Astrocyte (in vitro differentiated cells and primary cell): ENCODE results near the gene RIPK1. TPM values are rescaled to one million over a fixed set of nuclear protein-coding genes. Genes with fewer than 3 reads are reported as not detected.

ENCODE experiments used
- DNase-seq: peaks from one replicate; pipeline ENCODE4 v3.0.0-alpha.2; 2010; ENCODE audit warnings: low read depth
- FAIRE-seq: peaks from 2 replicates; lab custom pipeline; 2011; peaks lifted over from hg19 to GRCh38; lab: Jason Lieb, UNC
- H2AFZ ChIP-seq: 2 replicates; pipeline ENCODE4 v1.6.0; 2012; ENCODE audit warnings: low read depth, low read length, inconsistent platforms
- H3K27ac ChIP-seq: 2 replicates; pipeline ENCODE4 v1.5.1; 2011; ENCODE audit warnings: low read depth, low read length, inconsistent platforms
- H3K27me3 ChIP-seq: 2 replicates; pipeline ENCODE4 v1.6.0; 2011; ENCODE audit warnings: low read length, inconsistent platforms; ENCODE audit not compliant: insufficient read depth
- H3K36me3 ChIP-seq: 2 replicates; pipeline ENCODE4 v1.5.1; 2011; ENCODE audit warnings: low read length, inconsistent platforms; ENCODE audit not compliant: insufficient read depth
- H3K4me1 ChIP-seq: 2 replicates; pipeline ENCODE4 v1.5.1; 2011; ENCODE audit warnings: low read length, inconsistent platforms; ENCODE audit not compliant: insufficient read depth
- H3K4me2 ChIP-seq: 2 replicates; pipeline ENCODE4 v1.6.0; 2012; ENCODE audit warnings: low read length, inconsistent platforms
- H3K4me3 ChIP-seq: 2 replicates; pipeline ENCODE4 v1.5.1; 2011; ENCODE audit warnings: low read depth, mild to moderate bottlenecking, low read length, inconsistent platforms; ENCODE audit not compliant: insufficient read depth
- H3K79me2 ChIP-seq: 2 replicates; pipeline ENCODE4 v1.6.0; 2012; ENCODE audit warnings: mild to moderate bottlenecking, low read length, inconsistent platforms; ENCODE audit not compliant: insufficient read depth
- H3K9ac ChIP-seq: 2 replicates; pipeline ENCODE4 v1.6.0; 2012; ENCODE audit warnings: mild to moderate bottlenecking, low read length, inconsistent platforms
- H3K9me3 ChIP-seq: 2 replicates; pipeline ENCODE4 v1.5.1; 2012; ENCODE audit warnings: low read depth, mild to moderate bottlenecking, low read length, inconsistent platforms; ENCODE audit not compliant: insufficient read depth
- H4K20me1 ChIP-seq: 2 replicates; pipeline ENCODE4 v1.6.0; 2012; ENCODE audit warnings: low read length, inconsistent platforms; ENCODE audit not compliant: insufficient read depth
- H3K27ac Mint-ChIP-seq: one replicate; pipeline ENCODE4 v1.8.0; 2021; ENCODE audit warnings: mild to moderate bottlenecking, mixed read lengths; ENCODE audit not compliant: unreplicated experiment
- H3K27me3 Mint-ChIP-seq: one replicate; pipeline ENCODE4 v1.8.0; 2021; ENCODE audit warnings: low read depth, mixed read lengths; ENCODE audit not compliant: unreplicated experiment
- H3K36me3 Mint-ChIP-seq: one replicate; pipeline ENCODE4 v1.8.0; 2021; ENCODE audit warnings: low read depth, mixed read lengths; ENCODE audit not compliant: unreplicated experiment
- H3K4me1 Mint-ChIP-seq: one replicate; pipeline ENCODE4 v1.8.0; 2021; ENCODE audit warnings: low read depth, mixed read lengths; ENCODE audit not compliant: unreplicated experiment
- H3K4me3 Mint-ChIP-seq: one replicate; pipeline ENCODE4 v1.8.0; 2021; ENCODE audit warnings: mild to moderate bottlenecking, moderate library complexity, mixed read lengths; ENCODE audit not compliant: unreplicated experiment
- H3K9me3 Mint-ChIP-seq: one replicate; pipeline ENCODE4 v1.8.0; 2021; ENCODE audit warnings: mild to moderate bottlenecking, mixed read lengths; ENCODE audit not compliant: unreplicated experiment
- CTCF ChIP-seq: IDR thresholded peaks from 2 replicates; pipeline ENCODE4 v1.5.1; 2011; ENCODE audit warnings: low read depth, mild to moderate bottlenecking, inconsistent platforms, low read length, moderate library complexity; ENCODE audit not compliant: insufficient read depth
- EZH2 ChIP-seq: IDR thresholded peaks from 2 replicates; pipeline ENCODE4 v1.6.1; 2012; ENCODE audit warnings: mild to moderate bottlenecking, low read length, inconsistent platforms; ENCODE audit not compliant: insufficient read depth
- total RNA-seq: library from RNA; stranded (reverse); gene quantifications from 2 replicates; pipeline ENCODE4 v1.2.1, GENCODE V29; 2021

The RIPK1 gene
- total RNA-seq, 1 donor from 2014 or later, result 21.9 TPM

- H3K9me3 ChIP-seq, result no peaks in the 10 kb centered on the region
- peak overlapping the region; percentile 7 for H3K9ac ChIP-seq
- FAIRE-seq (no peak), DNase-seq (peak; percentile 49)
- no peaks in the 10 kb centered on the region for H3K27me3 Mint-ChIP-seq
- H3K36me3 ChIP-seq, result peaks cover 27% of the 10 kb centered on the region
- peaks cover 7% of the 10 kb centered on the region for H3K4me1 Mint-ChIP-seq
- no peak overlapping the region for H2AFZ ChIP-seq
- no peak overlapping the region for H3K4me2 ChIP-seq
- peaks cover 14% of the 10 kb centered on the region for H4K20me1 ChIP-seq
- H3K79me2 ChIP-seq, result peaks cover 4% of the 10 kb centered on the region
- no peaks in the 10 kb centered on the region for H3K27me3 ChIP-seq
- no peak overlapping the region for H3K4me3 Mint-ChIP-seq
- H3K9me3 Mint-ChIP-seq, result no peaks in the 10 kb centered on the region
- TF ChIP-seq CTCF (no peak), EZH2 (no peak)
- H3K27ac Mint-ChIP-seq, result no peak overlapping the region
- H3K27ac ChIP-seq, result no peak overlapping the region
- H3K36me3 Mint-ChIP-seq, result peaks cover 35% of the 10 kb centered on the region
- H3K4me1 ChIP-seq, result peaks cover 8% of the 10 kb centered on the region
- no peak overlapping the region for H3K4me3 ChIP-seq
Measured at GRCh38 chr6:3088446-3088845, 20.2 kb downstream of the RIPK1 start.

GRCh38 chr6:3088968-3089367 is 20.7 kb downstream of the RIPK1 start:
- H3K36me3 Mint-ChIP-seq, result peaks cover 32% of the 10 kb centered on the region

More at GRCh38 chr6:3088968-3089367, 20.7 kb downstream of the RIPK1 start:
- Histone ChIP-seq H3K27ac (no peak overlapping the region), H3K27me3 (no peaks in the 10 kb centered on the region), H3K4me1 (peaks cover 8% of the 10 kb centered on the region), H3K4me2 (no peak overlapping the region), H3K79me2 (peaks cover 4% of the 10 kb centered on the region), H4K20me1 (peaks cover 14% of the 10 kb centered on the region), H3K4me3 (no peak overlapping the region), H3K36me3 (peaks cover 21% of the 10 kb centered on the region), H2AFZ (no peak overlapping the region), H3K9ac (peak overlapping the region; percentile 7), H3K9me3 (no peaks in the 10 kb centered on the region)
- H3K4me3 Mint-ChIP-seq, result no peak overlapping the region
- TF ChIP-seq EZH2 (no peak), CTCF (no peak)
- H3K9me3 Mint-ChIP-seq, result no peaks in the 10 kb centered on the region
- H3K4me1 Mint-ChIP-seq, result peaks cover 7% of the 10 kb centered on the region
- H3K27ac Mint-ChIP-seq, result no peak overlapping the region
- FAIRE-seq (no peak), DNase-seq (no peak)
- H3K27me3 Mint-ChIP-seq, result no peaks in the 10 kb centered on the region
